SH-SY5Y (cell line): ENCODE data around the gene PHC2.

ENCODE experiments used
- GATA2 ChIP-seq: IDR thresholded peaks from 2 replicates; pipeline ENCODE4 v1.6.1; 2011; ENCODE audit warnings: mild to moderate bottlenecking, low read depth, low read length
- GATA3 ChIP-seq: IDR thresholded peaks from 2 replicates; pipeline ENCODE4 v1.6.1; 2011; ENCODE audit warnings: low read depth, mild to moderate bottlenecking, low read length, moderate library complexity

Gene PHC2, protein sequence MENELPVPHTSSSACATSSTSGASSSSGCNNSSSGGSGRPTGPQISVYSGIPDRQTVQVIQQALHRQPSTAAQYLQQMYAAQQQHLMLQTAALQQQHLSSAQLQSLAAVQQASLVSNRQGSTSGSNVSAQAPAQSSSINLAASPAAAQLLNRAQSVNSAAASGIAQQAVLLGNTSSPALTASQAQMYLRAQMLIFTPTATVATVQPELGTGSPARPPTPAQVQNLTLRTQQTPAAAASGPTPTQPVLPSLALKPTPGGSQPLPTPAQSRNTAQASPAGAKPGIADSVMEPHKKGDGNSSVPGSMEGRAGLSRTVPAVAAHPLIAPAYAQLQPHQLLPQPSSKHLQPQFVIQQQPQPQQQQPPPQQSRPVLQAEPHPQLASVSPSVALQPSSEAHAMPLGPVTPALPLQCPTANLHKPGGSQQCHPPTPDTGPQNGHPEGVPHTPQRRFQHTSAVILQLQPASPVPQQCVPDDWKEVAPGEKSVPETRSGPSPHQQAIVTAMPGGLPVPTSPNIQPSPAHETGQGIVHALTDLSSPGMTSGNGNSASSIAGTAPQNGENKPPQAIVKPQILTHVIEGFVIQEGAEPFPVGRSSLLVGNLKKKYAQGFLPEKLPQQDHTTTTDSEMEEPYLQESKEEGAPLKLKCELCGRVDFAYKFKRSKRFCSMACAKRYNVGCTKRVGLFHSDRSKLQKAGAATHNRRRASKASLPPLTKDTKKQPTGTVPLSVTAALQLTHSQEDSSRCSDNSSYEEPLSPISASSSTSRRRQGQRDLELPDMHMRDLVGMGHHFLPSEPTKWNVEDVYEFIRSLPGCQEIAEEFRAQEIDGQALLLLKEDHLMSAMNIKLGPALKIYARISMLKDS

GRCh38 chr1:33430692-33431593 is at the start of gene PHC2:
TSS of gene PHC2 (minus strand) at chr1:33431095. CDS start at chr1:33375539, 55,556 bp downstream.
- TF ChIP-seq GATA2 (no peak), GATA3 (no peak)

- no peak for TF ChIP-seq GATA2
- no peak for TF ChIP-seq GATA3
These were observed 46.6 kb upstream of the PHC2 start for GRCh38 chr1:33477451-33477850.

GRCh38 chr1:33473900-33474299 is 43.0 kb upstream of the PHC2 start:
- no peak for TF ChIP-seq GATA3
- no peak for TF ChIP-seq GATA2

- no peak for TF ChIP-seq GATA3
- no peak for TF ChIP-seq GATA2
These were observed 41.5 kb upstream of the PHC2 start, which contains the start of gene ZSCAN20 for GRCh38 chr1:33472269-33472980. TSS of gene ZSCAN20 (plus strand) at chr1:33472645. CDS start at chr1:33479289, 6,644 bp downstream.

DNA sequence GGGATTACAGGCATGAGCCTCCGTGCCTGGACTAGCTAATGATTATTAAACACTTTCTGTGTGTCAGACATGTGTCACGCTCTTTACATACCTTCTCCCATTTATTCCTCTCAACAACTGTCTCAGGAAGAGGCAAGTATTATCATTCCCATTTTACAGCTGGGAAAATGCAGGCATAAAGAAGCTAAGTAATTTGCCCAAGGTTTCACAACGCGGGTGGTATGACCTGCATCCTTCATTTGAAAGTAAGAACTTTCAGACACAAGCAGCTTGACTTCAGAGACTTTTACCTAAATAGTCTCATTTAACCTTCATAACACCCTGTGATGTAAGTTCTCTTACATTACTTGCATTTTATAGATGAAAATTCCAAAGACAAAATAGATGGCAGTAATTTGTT is 40.5 kb upstream of the PHC2 start:
- TF ChIP-seq GATA3 (no peak), GATA2 (no peak)

GRCh38 chr1:33470495-33471012 is 39.7 kb upstream of the PHC2 start:
- TF ChIP-seq GATA3 (no peak), GATA2 (no peak)

- TF ChIP-seq GATA3: no peak
- TF ChIP-seq GATA2: no peak
These were observed 38.8 kb upstream of the PHC2 start for GRCh38 chr1:33469691-33470090.

DNA sequence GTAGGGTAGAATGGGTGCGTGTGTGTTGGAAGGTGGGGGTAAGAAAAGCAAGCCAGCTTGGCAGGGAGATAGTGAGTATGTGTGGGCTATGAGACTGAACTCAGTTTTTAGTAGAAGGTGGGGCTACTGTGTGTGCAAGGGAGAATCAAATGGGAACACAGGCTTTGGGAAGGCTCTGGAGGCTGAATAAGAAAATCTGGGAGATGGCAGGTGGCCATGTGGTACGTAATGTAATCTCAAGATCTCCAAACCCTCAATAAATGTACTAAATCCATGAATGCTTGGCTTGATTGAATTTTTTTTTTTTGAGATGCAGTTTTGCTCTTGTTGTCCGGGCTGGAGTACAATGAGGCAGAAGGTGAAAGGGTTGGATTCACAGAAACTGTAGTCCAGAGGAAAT is 38.1 kb upstream of the PHC2 start:
- TF ChIP-seq GATA2 (peak; percentile 51), GATA3 (no peak)

- TF ChIP-seq GATA2 (no peak), GATA3 (no peak)
These were observed 37.6 kb upstream of the PHC2 start for GRCh38 chr1:33468531-33468930.

DNA sequence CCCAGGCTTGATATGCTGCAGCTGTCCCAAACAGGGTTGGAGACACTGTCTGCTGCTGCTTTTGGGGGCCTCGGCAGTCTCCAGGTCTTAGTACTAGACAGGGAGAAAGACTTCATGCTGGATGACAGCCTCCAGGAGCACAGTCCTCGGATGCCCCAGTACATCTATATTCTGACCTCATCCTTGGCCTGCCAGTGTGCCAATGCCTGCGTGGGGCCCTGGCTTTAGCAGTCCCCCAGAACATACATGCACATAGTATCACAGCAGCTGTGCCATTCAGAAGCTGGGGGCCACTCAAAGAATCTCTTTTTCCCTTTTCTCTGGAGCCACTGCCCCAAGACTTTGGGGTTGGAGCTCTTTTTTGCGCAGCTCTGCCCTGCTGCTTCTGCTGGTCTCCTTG is 37.1 kb upstream of the PHC2 start:
- TF ChIP-seq GATA3 (no peak), GATA2 (no peak)

DNA sequence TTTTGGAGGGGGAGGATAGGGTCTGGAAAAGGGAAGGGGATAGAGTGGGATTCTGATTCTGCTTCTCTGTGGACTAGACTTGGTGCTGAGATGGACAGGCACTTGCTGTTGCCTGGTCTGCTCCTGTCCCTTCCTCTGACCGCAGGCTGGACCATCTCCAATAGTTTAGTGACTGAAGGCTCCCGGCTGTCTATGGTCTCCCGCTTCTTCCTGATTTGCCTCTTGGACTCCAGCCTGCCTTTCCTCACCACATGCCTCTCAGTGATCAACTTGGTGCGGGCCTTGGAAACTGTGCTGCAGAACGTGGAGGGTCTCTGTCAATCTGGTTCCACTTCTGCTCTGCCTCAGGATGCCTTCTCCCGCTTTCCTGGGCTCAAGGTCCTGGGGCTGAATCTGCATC is 35.3 kb upstream of the PHC2 start:
- TF ChIP-seq GATA3 (no peak), GATA2 (no peak)

- no peak for TF ChIP-seq GATA3
- no peak for TF ChIP-seq GATA2
These were observed 34.4 kb upstream of the PHC2 start for GRCh38 chr1:33465316-33465715.

GRCh38 chr1:33464552-33464951 is 33.7 kb upstream of the PHC2 start:
- TF ChIP-seq GATA3: no peak
- TF ChIP-seq GATA2: no peak
